Stomach (tissue), 4 donors: ENCODE data around the gene HPGD.

ENCODE experiments used
- CTCF ChIP-seq, 7 experiments: fragments of 450-650 bp in 4 of 7; fragments of 200-600 bp in 3 of 7; sonication (generic) in 3 of 7; IDR thresholded peaks; one replicate each; pipeline ENCODE4 v1.5.1; 2016 to 2019; ENCODE audit warnings: antibody characterized with exemption in 7 of 7, control low read depth in 2 of 7, mild to moderate bottlenecking in 1 of 7
- EP300 ChIP-seq: sonication (generic); formaldehyde crosslinking; IDR thresholded peaks from one replicate; pipeline ENCODE4 v1.6.1; 2017; ENCODE audit warnings: antibody characterized with exemption
- POLR2A ChIP-seq, 4 donors: fragments of 450-650 bp; IDR thresholded peaks; one replicate each; pipeline ENCODE4 v1.6.1; 2016; ENCODE audit warnings: antibody characterized with exemption in 4 of 4, control low read depth in 2 of 4, mild to moderate bottlenecking in 1 of 4, moderate library complexity in 1 of 4
- POLR2AphosphoS5 ChIP-seq, 3 donors: sonication (generic); formaldehyde crosslinking; IDR thresholded peaks; one replicate each; pipeline ENCODE4 v1.6.1; 2016; ENCODE audit warnings: antibody characterized with exemption in 3 of 3

GRCh38 chr4:174534461-174534860, 12.2 kb upstream of the HPGD start:
- TF ChIP-seq CTCF (IDR thresholded peaks at IDR 0.05) (no peak), POLR2A (IDR thresholded peaks at IDR 0.05) (no peak), POLR2AphosphoS5 (IDR thresholded peaks at IDR 0.05) (no peak), EP300 (no peak)
